Smooth muscle cell (in vitro differentiated cells): ENCODE measurements around the gene GLB1L2. TPM values are rescaled to one million over a fixed set of nuclear protein-coding genes. Genes with fewer than 3 reads are reported as not detected.

Experiments
- DNase-seq: peaks from one replicate; lab custom pipeline; 2025; ENCODE audit not compliant: unreplicated experiment; lab: John Stamatoyannopoulos, UW
- H2AFZ ChIP-seq: fragments of 200-600 bp; sonication (generic); 2 replicates; pipeline ENCODE4 v1.6.0; 2016; ENCODE audit warnings: antibody characterized with exemption, low read depth, mild to moderate bottlenecking
- H3F3A ChIP-seq: fragments of 200-600 bp; sonication (generic); 2 replicates; pipeline ENCODE4 v1.6.0; 2017; ENCODE audit warnings: antibody characterized with exemption, low read depth
- H3K27ac ChIP-seq: fragments of 200-600 bp; sonication (generic); 2 replicates; pipeline ENCODE4 v1.5.1; 2016; ENCODE audit warnings: low read depth, mild to moderate bottlenecking
- H3K27me3 ChIP-seq: fragments of 200-600 bp; sonication (generic); 2 replicates; pipeline ENCODE4 v1.6.1; 2016; ENCODE audit warnings: low read depth, mild to moderate bottlenecking
- H3K36me3 ChIP-seq: fragments of 200-600 bp; sonication (generic); 2 replicates; pipeline ENCODE4 v1.5.1; 2016; ENCODE audit warnings: low read depth
- H3K4me1 ChIP-seq: fragments of 200-600 bp; sonication (generic); 2 replicates; pipeline ENCODE4 v1.5.1; 2016; ENCODE audit warnings: low read depth
- H3K4me2 ChIP-seq: fragments of 200-600 bp; sonication (generic); 2 replicates; pipeline ENCODE4 v1.6.0; 2016; ENCODE audit warnings: mild to moderate bottlenecking
- H3K4me3 ChIP-seq: fragments of 200-600 bp; sonication (generic); 2 replicates; pipeline ENCODE4 v1.5.1; 2016; ENCODE audit warnings: mild to moderate bottlenecking
- H3K79me2 ChIP-seq: fragments of 200-600 bp; sonication (generic); 2 replicates; pipeline ENCODE4 v1.6.0; 2016; ENCODE audit warnings: low read depth, mild to moderate bottlenecking
- H3K9ac ChIP-seq: fragments of 200-600 bp; sonication (generic); 2 replicates; pipeline ENCODE4 v1.6.0; 2016; ENCODE audit warnings: low read depth
- H3K9me3 ChIP-seq: fragments of 200-600 bp; sonication (generic); replicated peaks from 2 replicates; pipeline ENCODE4 v1.5.1; 2016; ENCODE audit warnings: low read depth
- H4K20me1 ChIP-seq: fragments of 200-600 bp; sonication (generic); 2 replicates; pipeline ENCODE4 v1.6.0; 2016; ENCODE audit warnings: low read depth
- WGBS: methylation state at CpG from one replicate; pipeline ENCODE4 v1.1.7; 2016; ENCODE audit warnings: low lambda C conversion rate; 5-methylcytosine and 5-hydroxymethylcytosine counted together
- polyA plus RNA-seq: library from polyadenylated mRNA; unstranded; fragments of >200 nt; fragmentation: Nextera tagmentation; extraction: Ambion mirVana; gene quantifications from 2 replicates; pipeline ENCODE4 v1.2.1, GENCODE V29; 2016
- total RNA-seq: library from RNA; depleted of rRNA; stranded (reverse); fragments of >200 nt; gene quantifications from 2 replicates; pipeline ENCODE4 v1.2.3, GENCODE V29; 2014
- TF ChIP-seq, protein P1 (sequence below): fragments of 200-600 bp; sonication (generic); IDR thresholded peaks from 2 replicates; pipeline ENCODE4 v1.5.1; 2017; ENCODE audit warnings: borderline replicate concordance, mild to moderate bottlenecking, antibody characterized with exemption; ENCODE audit not compliant: insufficient read depth, poor library complexity, severe bottlenecking

GLB1L2 gene
- total and polyA plus RNA-seq, 2 experiments from 2014 or later = 0.40 to 0.83 TPM

DNA sequence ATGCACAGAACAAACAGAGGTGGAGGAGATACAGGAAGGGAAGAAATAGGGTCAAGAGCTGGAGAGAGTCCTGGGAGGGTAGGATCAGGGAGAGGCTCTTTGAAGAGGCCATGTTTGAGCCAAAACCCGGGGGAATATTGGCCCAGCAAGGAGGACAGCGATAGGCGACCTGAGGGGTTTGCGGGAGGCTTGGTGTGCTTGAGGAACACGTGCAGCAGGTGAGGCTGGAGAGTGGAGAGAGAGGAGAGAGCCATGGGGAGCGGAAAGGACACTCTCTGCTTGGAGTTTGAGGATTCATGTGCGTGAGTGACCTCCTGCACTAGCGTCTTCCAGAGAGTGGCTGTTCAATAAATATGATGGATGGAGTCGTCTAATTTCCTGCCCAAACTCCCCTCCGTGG is 84.9 kb downstream of the GLB1L2 start:
- Histone ChIP-seq H3K36me3 (no peaks in the 10 kb centered on the region), H2AFZ (no peak overlapping the region), H3K4me3 (no peak overlapping the region), H3K27me3 (peaks cover 47% of the 10 kb centered on the region), H3K4me1 (peaks cover 11% of the 10 kb centered on the region), H3K27ac (no peak overlapping the region), H3K9me3 (no peaks in the 10 kb centered on the region), H3K79me2 (no peaks in the 10 kb centered on the region), H3K4me2 (no peak overlapping the region), H4K20me1 (no peaks in the 10 kb centered on the region), H3F3A (no peaks in the 10 kb centered on the region), H3K9ac (no peak overlapping the region)
- no peak for DNase-seq
- WGBS = 84% methylated on average over 10 of the region's 10 CpGs
- TF ChIP-seq, protein P1, sequence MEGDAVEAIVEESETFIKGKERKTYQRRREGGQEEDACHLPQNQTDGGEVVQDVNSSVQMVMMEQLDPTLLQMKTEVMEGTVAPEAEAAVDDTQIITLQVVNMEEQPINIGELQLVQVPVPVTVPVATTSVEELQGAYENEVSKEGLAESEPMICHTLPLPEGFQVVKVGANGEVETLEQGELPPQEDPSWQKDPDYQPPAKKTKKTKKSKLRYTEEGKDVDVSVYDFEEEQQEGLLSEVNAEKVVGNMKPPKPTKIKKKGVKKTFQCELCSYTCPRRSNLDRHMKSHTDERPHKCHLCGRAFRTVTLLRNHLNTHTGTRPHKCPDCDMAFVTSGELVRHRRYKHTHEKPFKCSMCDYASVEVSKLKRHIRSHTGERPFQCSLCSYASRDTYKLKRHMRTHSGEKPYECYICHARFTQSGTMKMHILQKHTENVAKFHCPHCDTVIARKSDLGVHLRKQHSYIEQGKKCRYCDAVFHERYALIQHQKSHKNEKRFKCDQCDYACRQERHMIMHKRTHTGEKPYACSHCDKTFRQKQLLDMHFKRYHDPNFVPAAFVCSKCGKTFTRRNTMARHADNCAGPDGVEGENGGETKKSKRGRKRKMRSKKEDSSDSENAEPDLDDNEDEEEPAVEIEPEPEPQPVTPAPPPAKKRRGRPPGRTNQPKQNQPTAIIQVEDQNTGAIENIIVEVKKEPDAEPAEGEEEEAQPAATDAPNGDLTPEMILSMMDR = no peak

DNA sequence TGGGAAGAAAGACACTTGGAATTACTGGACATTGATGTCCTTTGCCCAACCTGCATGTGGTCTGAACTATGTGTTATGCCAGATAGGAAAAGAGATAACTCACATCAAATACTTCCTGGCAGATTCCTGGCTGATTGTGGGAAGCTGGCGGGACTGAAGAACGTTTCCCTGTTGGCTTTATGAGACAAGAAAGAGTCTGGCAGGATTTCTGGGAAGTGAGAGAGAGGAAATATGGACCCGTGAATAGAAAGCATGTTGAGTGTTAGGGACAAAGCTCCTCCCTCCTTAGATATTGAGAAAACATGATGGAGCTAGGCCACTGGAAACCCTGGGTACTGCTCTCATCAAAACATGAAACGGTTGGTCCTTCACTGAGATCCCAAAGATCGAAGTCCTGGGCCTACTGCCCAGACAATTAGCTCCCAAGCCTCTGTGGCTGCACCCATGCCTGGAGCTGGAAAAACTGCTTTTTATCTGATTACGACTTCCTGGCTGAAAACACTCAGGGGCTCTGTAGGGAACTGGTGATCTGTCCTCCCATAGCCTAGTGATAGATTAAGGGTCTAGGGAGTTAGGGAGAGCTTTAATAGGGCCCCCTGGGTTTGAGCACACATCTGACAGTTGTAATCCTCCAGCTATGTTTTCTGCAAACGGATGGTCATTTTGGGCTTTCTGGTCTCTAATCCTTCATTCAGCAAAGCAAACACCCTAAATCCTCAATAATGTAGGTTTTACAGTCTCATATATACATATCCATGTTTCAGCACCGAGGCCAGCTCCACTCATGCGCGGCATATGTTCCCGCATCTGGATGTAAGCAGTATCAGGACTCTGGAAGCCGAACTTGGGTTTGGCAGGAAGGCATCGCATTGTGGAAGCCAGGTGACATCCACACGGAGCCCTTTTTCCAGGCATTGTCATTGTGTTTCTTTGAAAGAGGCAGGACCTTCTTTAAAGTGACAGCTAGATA is 86.4 kb downstream of the GLB1L2 start:
- Histone ChIP-seq H3K4me1 (peaks cover 11% of the 10 kb centered on the region), H3K27me3 (peaks cover 41% of the 10 kb centered on the region), H4K20me1 (no peaks in the 10 kb centered on the region), H3K4me2 (no peak overlapping the region), H3K9ac (no peak overlapping the region), H3K27ac (no peak overlapping the region), H2AFZ (no peak overlapping the region), H3K79me2 (no peaks in the 10 kb centered on the region), H3K9me3 (no peaks in the 10 kb centered on the region), H3F3A (no peaks in the 10 kb centered on the region), H3K4me3 (no peak overlapping the region), H3K36me3 (no peaks in the 10 kb centered on the region)
- DNase-seq = no peak
- TF ChIP-seq, protein P1 = no peak
- 72% methylated on average over 14 of the region's 14 CpGs for WGBS

DNA sequence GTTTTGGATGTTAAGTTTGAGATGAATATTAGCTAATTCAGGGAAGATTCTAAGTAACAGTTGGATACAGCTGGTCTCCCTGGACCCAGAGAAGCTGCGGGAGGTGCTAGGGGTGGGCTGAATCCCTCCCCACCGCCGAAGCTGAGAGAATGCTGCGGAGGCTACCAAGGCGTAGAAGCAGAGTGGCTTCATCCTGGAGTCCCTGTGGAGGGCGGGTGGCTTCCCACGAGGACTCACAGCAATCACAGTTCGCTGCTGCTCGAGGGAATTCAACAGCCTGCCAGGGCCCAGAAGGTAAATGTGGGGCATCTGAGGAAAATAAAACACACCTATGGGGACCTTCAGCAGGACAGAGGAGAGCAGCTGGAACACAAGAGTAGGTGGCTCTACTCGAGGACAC is 91.3 kb downstream of the GLB1L2 start:
- peaks cover 15% of the 10 kb centered on the region for H3K27me3 ChIP-seq
- no peak for DNase-seq
- H3F3A ChIP-seq = no peaks in the 10 kb centered on the region
- no peak overlapping the region for H3K4me3 ChIP-seq
- H3K79me2 ChIP-seq = no peaks in the 10 kb centered on the region
- H2AFZ ChIP-seq = no peak overlapping the region
- no peaks in the 10 kb centered on the region for H4K20me1 ChIP-seq
- H3K4me1 ChIP-seq = no peaks in the 10 kb centered on the region
- 85% methylated on average over 10 of the region's 10 CpGs for WGBS
- H3K9ac ChIP-seq = no peak overlapping the region
- TF ChIP-seq, protein P1 = no peak
- no peak overlapping the region for H3K4me2 ChIP-seq
- H3K27ac ChIP-seq = no peak overlapping the region
- H3K36me3 ChIP-seq = no peaks in the 10 kb centered on the region
- no peaks in the 10 kb centered on the region for H3K9me3 ChIP-seq
